Kasumi-1 (cell line): ENCODE data around the gene NCOA7.

ENCODE experiments used
- DNase-seq, 2 experiments: peaks; one replicate each; lab custom pipeline; 2025; lab: John Stamatoyannopoulos, UW

The NCOA7 gene, protein sequence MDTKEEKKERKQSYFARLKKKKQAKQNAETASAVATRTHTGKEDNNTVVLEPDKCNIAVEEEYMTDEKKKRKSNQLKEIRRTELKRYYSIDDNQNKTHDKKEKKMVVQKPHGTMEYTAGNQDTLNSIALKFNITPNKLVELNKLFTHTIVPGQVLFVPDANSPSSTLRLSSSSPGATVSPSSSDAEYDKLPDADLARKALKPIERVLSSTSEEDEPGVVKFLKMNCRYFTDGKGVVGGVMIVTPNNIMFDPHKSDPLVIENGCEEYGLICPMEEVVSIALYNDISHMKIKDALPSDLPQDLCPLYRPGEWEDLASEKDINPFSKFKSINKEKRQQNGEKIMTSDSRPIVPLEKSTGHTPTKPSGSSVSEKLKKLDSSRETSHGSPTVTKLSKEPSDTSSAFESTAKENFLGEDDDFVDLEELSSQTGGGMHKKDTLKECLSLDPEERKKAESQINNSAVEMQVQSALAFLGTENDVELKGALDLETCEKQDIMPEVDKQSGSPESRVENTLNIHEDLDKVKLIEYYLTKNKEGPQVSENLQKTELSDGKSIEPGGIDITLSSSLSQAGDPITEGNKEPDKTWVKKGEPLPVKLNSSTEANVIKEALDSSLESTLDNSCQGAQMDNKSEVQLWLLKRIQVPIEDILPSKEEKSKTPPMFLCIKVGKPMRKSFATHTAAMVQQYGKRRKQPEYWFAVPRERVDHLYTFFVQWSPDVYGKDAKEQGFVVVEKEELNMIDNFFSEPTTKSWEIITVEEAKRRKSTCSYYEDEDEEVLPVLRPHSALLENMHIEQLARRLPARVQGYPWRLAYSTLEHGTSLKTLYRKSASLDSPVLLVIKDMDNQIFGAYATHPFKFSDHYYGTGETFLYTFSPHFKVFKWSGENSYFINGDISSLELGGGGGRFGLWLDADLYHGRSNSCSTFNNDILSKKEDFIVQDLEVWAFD

DNA sequence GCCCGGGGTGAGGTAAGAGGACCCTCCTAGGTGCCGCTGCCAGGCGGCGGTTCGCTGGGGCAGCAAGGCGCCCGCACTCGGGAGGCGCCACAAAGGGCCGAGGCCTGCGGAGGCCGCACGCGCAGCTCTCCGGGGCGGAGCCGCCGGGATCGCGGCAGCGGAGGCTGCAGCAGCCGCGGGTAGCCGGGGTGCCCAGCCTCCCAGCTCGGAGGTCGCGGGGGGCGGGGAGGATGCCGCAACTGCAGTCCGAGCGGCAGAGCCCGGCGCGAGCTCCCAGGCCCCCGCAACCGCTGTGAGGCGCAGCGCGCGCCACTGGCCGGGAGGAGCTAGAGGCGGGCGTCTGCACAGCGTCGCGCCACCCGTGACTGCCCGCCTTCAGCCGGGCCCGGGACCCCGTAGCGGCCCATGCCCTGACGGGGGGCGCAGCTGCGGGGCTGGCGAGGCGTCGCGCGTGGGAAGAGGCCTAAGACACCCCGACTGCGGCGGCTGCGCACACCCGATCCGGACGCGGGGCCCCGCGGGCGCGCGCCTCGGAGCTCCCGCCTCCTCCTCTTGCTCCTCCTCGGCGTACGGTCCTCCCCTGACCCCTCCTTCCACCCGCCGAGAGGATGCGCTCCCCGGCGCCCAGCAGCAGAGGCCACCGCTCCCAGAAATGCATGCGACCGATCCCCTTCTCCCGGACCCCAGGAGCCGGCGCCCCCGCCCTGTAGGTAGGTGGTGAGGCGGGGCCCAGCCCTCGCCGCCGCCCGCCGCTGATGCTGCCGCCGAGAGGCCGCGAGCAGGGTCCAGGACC lies at the start of gene NCOA7:
NCOA7 (plus strand) TSS at position 603 of the 793 bp plus-strand sequence. CDS start 24,395 bp downstream, outside the sequence.
- DNase-seq = peak; percentile 79 to 81

DNA sequence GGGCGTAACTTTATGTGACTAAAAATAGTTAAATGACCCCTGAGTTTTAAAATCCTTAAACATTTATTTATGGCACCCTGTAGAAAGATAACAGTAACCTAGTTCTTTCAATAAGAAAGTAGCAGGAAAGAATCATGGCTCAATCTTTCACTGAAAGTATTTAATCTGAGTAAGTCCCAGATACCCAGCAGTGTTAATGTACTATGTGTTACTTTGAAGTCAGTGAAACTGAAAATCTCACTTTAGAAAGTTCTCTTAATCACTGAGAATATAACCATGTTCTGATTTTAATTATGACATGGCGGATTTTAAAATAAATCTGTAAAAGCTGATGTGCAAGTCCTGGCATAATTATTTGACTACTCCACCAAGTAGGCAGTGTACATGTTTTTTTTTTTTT lies 49.4 kb upstream of the NCOA7 start:
- DNase-seq = no peak

DNA sequence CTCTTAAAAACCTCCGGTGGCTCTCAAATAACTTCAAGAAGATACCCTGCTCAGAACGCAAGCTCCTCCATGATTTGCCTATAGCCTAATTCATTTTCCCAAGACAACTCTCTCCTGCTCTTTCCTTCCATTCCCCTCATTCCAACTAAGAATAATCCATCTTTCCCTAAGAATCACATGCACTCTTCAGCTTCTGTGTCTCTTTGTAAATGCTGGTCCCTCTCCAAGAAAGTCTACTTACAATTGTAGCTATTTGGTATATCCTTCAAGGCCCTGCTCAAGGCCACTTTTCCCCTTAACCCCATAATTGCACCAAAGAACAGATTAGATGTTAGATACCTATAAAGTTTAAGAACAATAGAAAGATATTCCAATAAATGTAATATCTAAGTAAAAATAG lies 48.7 kb upstream of the NCOA7 start:
- no peak for DNase-seq

DNA sequence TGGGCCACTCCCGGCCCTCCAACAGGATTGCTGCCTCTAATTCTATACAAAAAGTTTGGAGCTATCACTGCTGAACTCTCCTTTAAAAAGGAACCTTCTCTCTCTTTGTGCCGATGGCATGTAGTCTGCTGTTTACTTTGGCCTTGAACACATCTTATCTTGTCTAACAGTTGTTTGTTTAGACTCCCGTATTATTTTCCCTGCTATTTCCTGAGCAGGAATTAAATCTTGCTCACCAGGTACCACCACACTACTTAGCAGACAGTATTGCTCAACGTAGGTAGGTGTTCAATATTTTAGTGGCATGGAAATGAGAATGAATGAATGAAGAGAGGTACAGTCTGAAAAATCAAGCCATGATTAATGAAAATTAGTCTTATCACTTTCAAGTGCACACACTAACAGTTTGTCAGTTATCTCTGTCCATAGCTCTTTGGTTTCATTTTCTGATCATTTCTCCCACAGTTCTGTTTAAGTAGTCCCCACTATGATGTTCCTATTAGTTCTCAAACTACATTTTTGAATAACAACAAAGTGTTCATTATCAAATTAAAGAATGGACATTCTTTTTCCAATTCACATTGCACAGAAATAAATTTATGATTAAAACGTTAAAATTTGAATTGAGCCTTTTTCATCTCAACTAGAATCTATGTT lies 48.2 kb upstream of the NCOA7 start:
- no peak for DNase-seq

DNA sequence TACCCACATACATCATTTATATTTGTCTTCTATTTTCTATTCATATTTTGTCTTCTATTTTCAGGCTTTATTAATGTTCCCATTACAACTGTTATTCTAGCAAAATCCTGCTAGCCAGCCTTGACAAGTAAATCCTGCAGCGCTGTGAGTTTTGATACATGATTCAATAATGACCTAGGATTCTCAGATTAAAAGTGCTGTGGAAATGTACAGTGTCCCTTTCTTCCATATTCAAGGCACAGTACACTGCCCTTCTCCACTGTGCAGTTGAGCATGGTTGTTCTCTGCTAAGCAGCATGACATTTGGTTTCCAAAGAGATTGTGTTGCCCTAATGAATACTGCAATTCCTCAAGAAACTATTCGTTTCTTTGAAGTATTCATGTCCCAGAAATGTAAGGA lies 47.2 kb upstream of the NCOA7 start:
- no peak for DNase-seq

DNA sequence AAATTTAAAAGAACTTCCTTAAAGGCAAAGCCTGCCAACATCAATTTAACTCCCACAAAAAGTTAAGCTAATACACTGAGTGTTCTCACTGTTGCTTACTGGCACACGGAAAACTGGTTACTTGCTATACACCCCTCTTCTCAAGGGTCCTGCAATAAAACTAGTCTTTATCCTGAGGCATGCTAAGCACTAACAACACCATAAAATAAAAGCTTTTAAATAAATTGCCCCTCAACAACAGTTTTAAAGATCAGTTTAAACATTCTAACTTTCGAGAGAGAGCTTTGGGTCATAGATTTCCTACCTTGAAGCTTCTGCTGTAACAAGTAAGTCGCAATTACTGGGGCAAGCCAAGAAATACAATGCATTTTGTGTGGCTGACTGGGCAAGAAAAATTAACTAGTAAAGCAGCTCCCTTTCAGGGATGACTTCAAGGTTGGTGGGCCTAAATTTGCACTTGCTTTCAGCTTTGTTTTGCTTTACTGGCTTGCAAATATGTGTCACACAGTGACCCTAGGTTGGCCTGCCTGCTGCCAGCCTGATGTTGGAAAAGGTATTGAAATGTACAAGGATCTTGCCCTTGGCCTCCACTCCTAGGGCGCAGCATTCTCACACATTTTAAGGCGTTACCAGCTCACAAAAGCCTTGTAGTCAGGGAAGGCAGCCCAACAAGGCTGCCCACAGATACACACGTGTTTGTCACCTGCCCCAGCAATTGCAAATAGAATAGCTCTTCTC lies 45.3 kb upstream of the NCOA7 start:
- DNase-seq = no peak

DNA sequence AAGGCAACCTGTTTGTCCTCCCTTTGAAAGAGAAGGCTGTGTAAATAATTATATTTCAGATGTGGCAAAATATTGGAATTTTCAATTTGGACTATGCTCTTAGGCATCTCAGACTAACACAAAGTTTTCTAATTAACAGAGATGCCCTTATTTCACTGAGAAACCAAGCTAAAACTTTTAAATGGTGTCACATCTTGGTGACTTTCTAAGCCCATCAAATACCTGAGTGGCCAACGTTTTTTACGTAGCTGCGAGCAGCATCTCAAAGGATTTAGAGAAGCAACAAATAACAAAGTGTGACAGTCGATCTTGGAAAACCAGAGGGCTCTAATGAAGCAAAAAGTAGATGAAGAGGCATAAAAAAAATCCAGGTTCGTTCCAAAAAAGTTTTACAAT lies 44.7 kb upstream of the NCOA7 start:
- no peak for DNase-seq

DNA sequence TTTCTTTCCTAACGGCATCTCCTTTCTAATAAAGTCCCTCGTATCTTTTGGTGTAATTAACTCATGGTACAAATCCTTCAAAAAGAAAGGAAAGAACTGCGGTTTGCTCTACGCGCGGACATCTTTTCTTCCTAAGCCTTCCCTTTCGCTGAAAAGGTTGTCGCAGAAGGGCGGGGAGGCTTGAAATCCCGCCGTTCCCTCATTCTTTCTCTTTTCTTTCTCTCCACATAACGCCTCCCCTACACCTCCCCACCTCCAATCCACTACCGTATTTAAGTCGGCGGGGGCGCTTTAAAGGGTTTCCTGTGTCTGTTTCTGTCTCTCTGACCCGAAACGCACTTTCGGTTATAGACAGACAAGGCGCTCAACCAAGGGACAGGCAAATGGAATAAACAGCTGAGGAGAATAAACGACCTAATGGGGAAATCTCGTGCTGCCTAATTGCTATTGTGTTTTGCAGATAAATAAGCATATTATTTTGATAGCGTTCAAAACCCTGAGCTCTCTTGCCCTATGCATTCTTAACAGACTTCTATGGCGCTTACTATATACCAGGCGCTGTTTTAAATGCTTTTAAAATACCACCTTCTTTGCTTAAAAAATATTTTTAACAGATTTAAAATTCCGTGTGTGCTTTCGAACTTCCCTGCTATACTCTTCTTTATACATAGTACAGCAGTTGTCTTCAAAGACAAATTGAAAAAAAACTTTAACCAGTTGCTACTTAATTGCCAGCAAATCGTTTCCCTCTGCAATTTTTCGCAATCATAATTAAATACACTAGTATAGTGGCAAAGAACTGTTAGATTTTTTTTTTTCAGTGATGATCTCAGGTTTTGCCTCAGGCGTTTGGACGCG lies 43.8 kb upstream of the NCOA7 start:
- DNase-seq = peak; percentile 27 to 49

DNA sequence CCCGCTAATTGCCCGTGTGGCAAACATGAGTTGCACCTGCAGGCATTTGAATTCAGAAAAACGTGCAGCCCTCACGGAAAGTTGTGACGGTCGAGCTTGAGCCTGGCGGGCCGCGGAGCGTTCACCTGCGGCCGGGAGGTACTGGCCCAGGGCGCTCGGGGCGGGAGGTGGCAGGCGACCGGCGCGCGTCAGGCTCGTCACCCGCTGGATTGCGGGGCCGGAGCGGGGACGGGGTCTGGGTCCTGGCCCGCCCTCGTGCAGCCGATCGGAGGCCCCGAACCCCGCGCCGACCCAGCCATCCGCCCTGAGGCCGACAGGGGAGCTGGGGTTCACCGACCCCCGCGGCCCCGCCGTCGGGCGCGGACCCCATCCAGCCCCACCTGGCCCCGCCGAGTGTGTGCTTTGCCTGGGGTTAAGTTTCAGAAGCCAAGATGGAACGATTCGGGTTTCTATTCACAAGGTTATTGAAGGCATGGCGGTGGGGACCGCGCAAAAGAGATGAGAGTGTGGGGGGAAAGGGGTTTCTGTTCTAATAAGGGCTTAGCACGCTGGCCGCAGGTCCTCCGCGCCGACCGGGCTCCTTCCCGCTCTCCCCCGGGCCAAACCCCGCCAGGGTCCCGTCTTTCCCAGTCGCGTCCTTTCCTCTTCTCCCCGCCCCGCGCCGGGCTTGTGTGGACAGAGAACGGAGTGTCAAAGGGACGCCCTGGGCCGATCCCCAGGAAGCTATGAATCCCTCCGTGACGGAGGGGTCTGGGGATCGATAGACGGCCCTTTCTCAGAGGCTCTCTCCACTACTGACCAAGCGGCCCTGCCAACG lies 43.0 kb upstream of the NCOA7 start:
- DNase-seq = peak; percentile 15 to 22

DNA sequence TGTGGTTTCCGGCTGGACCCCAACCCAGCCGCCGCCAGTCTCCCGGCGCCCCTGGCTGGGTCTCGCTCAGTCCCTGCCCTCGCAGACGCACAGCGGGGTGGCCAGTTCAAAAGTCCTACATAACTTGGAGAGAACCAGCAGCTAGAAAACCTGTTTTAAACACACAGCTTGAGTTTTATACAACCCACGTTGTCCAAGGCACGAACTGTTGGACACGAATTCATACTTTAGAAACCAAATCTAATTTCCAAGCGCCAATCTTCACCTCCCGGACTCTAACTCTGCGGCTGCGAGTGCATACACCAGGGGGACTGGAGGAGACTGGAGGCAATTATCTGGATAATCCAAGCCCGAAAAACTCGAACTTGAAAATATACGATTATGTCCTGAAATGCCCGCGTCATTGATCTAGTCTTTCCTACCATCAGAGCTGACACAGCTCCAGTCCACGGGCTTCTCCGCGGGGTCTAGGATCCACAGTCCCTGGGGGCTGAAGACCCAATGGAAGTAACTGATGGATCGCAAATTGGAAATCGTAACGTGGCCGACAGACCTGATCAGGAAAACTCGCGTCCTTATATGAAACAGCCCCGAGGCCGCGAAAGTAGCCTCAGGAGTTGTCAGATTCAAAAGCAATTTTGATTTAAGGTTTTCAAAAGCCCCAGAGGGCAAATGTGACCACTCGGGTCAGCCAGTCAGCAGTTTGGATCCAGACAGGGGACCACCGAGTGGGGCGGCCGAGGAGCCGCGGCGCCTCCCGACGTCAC lies 42.2 kb upstream of the NCOA7 start:
- DNase-seq = peak in 1 of 2 experiments; percentile 22

DNA sequence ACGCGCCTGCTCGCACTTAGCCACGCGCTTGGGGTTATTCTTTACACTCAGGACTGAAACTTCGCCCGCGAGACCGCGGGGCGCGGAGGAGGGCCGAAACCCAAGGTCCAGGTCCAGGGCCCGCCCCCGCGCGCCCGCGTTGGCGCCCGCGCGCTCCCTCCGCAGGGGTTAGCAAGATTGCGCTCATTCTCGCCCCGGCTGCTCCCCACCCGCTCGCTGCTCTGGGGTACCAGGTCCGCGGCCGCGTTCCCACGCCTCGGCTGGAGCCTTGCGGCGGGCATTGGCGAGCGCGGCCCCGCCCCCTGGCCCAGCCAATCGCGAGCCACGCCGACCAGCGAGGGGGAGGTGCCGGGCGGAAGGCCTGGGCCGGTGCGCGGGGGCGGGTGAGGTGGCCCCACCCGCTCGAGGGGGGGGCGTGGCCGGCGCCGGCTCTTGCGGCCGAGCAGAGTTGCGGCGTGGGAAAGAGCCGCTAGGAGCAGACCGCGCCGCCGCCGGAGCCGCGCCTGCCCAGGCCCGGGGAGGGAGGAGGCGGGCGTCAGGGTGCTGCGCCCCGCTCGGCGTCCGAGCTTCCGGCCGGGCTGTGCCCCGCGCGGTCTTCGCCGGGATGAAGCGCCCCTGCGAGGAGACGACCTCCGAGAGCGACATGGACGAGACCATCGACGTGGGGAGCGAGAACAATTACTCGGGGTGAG lies 41.4 kb upstream of the NCOA7 start, which contains the start of gene HEY2:
HEY2 (plus strand) TSS at position 460 of the 692 bp plus-strand sequence; CDS start at position 605, 145 bp downstream.
- DNase-seq = peak; percentile 49 to 56

DNA sequence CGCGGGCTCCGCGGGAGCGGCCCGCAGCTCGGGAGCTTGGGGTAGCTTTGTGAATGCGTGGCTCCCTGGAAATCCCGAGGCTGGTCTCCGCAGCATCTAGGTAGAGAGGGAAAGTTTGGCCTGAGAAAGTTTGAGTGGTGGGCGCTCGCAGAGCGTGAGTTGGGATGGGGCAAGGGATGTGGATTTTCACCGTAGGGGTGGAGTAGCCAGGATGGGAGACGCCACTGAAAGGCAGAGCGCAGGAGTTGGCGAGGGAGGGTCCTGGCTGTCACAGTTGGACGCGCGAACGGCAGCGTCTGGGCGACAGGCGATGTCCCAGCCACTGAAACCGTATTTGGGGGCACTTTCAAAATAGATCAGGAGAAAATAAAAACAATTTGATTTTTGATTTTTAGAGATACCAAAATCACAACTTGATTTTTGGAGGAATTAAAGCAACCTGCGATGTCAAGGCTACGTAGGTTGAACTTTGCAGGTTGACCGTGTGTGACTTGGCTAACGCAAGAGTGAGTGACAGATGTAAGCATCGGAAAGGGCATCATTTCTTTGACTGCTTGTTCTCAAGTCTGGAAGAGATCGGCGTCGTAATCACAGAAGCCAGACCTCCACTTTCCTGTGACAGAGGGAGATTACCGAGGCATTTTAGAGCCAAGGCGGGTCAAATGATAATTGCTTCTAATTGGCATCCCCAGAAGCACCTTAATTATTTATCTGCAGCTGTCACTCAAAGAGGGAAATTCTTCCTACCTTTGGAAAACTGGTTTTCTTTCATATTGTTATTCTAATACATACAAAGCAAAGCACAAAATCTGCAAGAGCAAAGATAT lies 40.7 kb upstream of the NCOA7 start:
- DNase-seq = no peak

DNA sequence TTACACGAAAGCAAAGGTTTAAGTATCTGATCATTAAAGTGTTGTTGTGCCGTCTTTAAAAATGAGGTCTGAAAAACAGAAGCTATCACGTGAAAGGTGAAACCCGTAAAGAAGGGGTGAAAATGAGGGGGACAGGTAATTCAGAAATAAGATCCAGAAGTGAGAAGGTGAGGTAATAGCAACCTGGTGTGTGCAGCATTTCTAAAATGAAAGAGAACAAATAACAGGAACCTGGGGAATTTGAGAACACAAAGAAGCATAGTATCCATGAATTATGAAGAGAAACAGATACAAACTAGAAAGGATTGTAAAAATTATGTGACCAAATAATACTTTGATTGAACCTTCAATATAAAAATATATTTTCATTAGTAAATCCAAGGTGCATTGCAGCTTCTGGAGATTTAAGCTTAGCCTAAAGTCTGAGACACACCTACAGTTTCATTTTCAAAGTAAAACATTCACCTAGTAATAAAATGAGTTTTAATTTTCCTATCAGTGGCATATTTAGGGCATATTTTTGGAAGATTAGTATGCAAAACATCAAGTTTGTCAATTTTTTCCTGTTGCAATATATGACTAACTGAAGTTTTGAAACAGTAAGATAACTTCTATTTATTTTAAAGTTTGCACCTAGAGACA lies 39.9 kb upstream of the NCOA7 start:
- DNase-seq = no peak

DNA sequence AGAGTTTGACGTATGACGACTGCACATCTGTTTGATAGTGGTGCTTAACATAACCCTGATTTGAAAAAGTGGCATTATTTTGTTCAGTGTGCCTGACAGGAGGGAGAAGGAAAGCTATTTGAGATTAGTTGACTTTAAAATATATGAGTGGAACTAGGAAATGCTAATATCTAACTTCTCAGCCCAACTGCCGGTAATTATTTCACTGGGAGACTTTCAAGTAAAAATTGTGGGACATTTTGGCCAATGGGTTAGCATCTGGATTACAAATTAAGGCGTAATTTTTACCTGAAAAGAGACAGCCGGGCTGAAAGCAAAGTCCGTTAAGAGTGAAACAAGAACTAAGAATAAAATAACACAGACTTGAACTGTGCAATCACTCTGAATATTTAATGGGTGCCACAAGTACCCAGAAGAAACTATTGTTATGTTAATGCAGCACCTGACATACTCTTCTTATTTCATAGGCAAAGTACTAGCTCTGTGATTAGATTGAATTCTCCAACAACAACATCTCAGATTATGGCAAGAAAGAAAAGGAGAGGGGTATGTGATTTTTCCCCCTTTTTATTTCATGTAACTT lies 39.3 kb upstream of the NCOA7 start:
- no peak for DNase-seq

DNA sequence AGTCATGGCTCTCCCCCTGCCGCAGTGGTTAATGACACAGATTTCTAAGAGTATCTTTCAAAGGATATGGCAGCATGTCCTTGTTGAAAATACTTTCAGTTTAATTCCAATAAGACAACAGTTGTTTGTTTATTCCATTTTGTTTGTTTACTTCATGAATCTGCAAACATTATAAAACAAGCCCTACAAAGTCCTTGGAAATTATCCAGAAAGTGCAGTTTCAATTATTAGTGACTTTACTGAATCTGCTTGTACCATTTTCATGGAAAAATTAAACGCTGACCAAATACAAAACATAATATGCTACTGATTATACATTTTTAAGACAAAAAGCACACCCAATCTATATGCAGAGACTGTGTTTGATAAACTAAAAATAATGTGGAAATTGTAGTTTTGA lies 38.0 kb upstream of the NCOA7 start:
- no peak for DNase-seq
